Measurements from ENCODE around the gene IL4I1.

GRCh38 chr19:49877879-49878743 lies 18.6 kb downstream of the IL4I1 start:
- TF ChIP-seq, protein P1, sequence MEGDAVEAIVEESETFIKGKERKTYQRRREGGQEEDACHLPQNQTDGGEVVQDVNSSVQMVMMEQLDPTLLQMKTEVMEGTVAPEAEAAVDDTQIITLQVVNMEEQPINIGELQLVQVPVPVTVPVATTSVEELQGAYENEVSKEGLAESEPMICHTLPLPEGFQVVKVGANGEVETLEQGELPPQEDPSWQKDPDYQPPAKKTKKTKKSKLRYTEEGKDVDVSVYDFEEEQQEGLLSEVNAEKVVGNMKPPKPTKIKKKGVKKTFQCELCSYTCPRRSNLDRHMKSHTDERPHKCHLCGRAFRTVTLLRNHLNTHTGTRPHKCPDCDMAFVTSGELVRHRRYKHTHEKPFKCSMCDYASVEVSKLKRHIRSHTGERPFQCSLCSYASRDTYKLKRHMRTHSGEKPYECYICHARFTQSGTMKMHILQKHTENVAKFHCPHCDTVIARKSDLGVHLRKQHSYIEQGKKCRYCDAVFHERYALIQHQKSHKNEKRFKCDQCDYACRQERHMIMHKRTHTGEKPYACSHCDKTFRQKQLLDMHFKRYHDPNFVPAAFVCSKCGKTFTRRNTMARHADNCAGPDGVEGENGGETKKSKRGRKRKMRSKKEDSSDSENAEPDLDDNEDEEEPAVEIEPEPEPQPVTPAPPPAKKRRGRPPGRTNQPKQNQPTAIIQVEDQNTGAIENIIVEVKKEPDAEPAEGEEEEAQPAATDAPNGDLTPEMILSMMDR (IDR thresholded peaks at IDR 0.05; ENCODE audit: low read depth, low read length) = no peak
- TF ChIP-seq MYC (IDR thresholded peaks at IDR 0.05; ENCODE audit: low read depth, low read length) = no peak

Data from NB4 (cell line).